VCaP (cell line): ENCODE data around the gene DCUN1D2.

Source experiments
- H3K27ac ChIP-seq: fragments of 450-650 bp; 2 replicates; pipeline ENCODE4 v1.5.1; 2017
- TF ChIP-seq, protein P1 (sequence below): fragments of 450-650 bp; conservative IDR thresholded peaks from 2 replicates; pipeline ENCODE4 v1.5.1; 2017; ENCODE audit warnings: mild to moderate bottlenecking, moderate library complexity

The DCUN1D2 gene

DNA sequence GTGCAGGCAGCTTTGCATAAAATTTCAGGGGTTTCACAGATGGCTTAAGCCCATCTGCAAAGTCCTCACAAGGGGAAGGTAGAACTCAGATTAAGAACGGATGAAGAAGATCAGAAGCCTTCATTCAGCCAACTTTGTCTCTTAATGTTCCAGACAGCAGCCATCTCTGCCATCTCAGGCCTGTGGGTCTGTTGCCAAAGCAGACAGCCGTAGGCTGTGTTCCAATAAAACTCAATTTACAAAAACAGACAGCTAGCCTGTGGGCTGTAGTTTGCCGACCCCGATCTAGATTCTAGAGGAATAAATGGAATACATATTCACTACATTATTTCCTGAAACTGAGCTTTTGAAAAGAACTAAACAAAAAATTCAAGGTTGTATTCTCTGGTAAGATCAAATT lies 3.8 kb downstream of the DCUN1D2 start:
- TF ChIP-seq, protein P1, sequence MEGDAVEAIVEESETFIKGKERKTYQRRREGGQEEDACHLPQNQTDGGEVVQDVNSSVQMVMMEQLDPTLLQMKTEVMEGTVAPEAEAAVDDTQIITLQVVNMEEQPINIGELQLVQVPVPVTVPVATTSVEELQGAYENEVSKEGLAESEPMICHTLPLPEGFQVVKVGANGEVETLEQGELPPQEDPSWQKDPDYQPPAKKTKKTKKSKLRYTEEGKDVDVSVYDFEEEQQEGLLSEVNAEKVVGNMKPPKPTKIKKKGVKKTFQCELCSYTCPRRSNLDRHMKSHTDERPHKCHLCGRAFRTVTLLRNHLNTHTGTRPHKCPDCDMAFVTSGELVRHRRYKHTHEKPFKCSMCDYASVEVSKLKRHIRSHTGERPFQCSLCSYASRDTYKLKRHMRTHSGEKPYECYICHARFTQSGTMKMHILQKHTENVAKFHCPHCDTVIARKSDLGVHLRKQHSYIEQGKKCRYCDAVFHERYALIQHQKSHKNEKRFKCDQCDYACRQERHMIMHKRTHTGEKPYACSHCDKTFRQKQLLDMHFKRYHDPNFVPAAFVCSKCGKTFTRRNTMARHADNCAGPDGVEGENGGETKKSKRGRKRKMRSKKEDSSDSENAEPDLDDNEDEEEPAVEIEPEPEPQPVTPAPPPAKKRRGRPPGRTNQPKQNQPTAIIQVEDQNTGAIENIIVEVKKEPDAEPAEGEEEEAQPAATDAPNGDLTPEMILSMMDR = no peak
- H3K27ac ChIP-seq = no peak overlapping the region

DNA sequence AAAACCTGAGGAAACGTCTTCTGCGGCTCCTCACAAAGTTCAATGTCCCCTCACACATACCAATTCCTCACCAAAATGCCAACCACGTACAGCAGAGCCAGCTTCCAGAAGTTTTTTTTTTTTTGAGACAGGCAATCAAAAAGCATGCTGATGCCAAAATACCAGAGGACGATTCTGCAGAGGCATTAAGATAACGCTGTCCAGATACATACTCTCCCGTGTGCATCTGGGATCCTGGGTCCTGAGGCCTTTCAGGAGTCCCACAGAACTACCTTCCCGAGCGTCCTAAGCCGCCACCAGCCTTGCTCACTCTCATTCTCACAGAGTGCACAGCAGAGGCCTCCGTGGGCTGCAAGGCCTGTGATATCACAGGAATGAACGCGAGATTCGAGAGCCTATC lies 5.0 kb downstream of the DCUN1D2 start:
- TF ChIP-seq, protein P1 = no peak
- H3K27ac ChIP-seq = no peak overlapping the region

DNA sequence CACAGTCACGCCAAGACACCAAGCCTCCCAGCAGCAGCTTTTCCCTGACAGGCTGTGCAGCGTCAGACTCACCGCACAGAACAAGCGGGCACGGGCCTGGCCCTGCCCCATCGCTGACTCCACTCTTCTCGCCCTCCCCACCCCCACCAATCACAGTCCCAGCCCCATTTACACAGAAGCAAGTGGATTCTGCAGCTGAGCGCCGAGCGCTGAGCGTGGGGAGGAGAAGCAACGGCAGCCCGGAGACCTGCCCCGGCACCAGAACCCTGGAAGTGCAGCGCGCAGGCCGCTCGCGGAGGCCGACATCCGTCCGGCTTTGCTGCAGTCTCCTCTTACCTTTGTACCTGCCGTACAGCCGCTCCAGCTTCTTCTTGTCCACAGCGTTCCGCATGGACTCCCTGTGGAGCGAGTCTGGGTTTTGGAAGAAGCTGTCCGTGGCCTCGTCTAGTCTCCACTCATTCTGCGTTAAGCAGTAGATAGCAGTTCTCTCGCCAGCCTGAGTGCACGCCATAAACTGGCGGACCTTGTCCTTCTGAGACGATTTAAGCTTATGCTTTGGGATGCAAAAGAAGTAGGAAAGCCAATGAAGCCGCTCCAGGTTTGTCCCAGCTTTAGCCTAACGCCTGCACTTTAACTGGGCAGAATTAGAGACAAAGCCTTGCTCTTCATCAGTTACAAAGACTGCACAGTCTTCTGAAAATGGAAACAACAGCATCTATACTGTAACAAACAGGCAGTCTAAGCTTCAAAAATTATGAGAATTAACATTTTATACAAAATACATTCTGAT lies 6.8 kb downstream of the DCUN1D2 start:
- H3K27ac ChIP-seq = no peak overlapping the region
- TF ChIP-seq, protein P1 = no peak

DNA sequence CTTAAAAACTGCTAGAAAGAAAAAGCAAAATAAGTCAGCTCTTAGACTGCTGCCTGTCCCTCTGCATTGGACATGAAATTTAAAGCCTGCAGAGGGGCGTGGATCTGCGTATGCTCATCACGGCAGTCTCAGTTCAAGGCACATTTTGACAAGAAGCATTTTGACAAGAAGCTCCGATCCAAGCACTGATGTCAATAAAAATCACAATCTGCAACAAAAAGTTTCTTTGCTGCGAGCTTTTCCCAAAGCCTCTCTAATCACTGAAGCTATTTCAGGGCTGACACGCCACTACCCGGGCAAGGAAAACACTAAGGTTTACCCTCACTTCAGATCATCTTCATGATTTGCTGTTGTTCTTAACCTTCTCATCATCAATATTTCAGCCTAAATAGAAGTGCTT lies 7.4 kb downstream of the DCUN1D2 start:
- TF ChIP-seq, protein P1 = no peak
- no peak overlapping the region for H3K27ac ChIP-seq

DNA sequence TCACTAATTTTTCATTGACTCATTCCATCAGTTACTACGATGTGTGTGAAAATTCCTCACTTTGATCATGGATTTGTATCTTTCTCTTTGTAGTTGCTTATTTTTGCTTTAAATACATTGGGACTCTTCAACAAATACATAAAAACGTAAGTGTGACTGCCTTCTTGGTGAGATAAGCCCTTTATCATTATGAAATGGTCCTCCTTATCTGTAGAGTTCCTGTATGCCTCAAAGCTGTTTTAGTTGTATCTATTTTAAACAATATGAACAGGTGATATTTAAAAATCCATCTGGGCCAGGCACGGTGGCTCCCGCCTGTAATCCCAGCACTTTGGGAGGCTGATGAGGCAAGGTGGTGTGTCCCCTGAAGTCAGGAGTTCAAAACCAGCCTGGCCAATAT lies 11.3 kb downstream of the DCUN1D2 start:
- H3K27ac ChIP-seq = no peak overlapping the region
- TF ChIP-seq, protein P1 = no peak

DNA sequence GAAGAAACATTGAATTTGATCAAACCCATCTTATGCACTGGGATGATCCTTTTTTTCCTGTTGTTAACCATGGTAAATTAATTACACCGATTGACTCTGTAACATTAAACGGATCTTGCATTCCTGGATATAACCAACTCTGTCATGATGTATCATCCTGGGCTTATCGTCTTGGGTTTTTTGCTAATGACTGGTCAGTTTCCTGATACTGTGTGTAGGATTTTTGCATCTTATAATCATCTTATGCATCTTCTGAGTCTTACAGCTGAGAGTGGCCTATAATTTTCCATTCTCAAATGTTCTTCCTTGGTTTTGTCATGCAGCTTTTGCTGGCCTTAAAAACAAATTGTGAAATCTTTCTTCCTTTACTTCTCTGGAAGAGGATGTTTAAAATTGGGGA lies 12.8 kb downstream of the DCUN1D2 start:
- no peak overlapping the region for H3K27ac ChIP-seq
- TF ChIP-seq, protein P1 = no peak

DNA sequence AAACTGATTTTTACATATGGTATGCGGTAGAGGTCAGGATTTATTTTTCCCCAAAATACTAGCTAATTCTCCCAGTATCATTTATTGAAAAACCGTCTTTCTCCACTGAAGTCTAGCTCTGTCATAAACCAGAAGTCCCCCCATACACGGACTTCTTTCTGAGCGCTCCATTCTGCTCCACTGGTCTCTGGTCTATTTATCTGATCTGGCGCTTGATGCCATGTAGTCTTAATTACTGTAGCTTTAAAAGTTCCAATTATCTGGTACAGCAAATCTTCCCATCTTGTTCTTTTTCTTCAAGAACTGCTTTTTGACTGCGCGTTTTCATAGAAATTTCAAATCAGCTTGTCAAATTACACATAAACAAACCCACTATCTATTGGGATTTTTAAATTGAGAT lies 13.7 kb downstream of the DCUN1D2 start:
- TF ChIP-seq, protein P1 = no peak
- no peak overlapping the region for H3K27ac ChIP-seq
